Panc1 (cell line): ENCODE data around the gene GCN1. TPM values are rescaled to one million over a fixed set of nuclear protein-coding genes. Genes with fewer than 3 reads are reported as not detected.

Source experiments
- ATAC-seq: fragments of 200-7000 bp; cut with Tn5 transposase; 2 replicates; pipeline ENCODE4 v1.9.1; 2020; ENCODE audit warnings: mild to moderate bottlenecking, moderate library complexity
- BruUV-seq: library from RNA; stranded (reverse); fragments of 400-500 nt; replicated peaks from 2 replicates; lab custom pipeline; 2021; lab: Mats Ljungman, UMichigan
- CTCF ChIA-PET: fragments of 300-600 bp; sonication (Branson Sonifier 250); formaldehyde crosslinking; loops from one replicate; lab custom pipeline; 2022; ENCODE audit warnings: antibody characterized with exemption; lab: Charles Lee
- POLR2A ChIA-PET: fragments of 300-600 bp; sonication (Branson Sonifier 250); formaldehyde crosslinking; loops from one replicate; lab custom pipeline; 2022; ENCODE audit warnings: antibody characterized with exemption; lab: Charles Lee
- DNase-seq: peaks from one replicate; pipeline ENCODE4 v3.0.0-alpha.2; 2010; ENCODE audit warnings: low read depth, low spot score
- H3K27ac ChIP-seq: 2 replicates; pipeline ENCODE4 v1.5.1; 2011; ENCODE audit warnings: mild to moderate bottlenecking, low read length, inconsistent platforms
- H3K27me3 ChIP-seq: fragments of 200-500 bp; sonication (Bioruptor generic); 2 replicates; pipeline ENCODE4 v1.6.0; 2014; ENCODE audit warnings: low read length, inconsistent platforms; ENCODE audit not compliant: control insufficient read depth, insufficient read depth
- H3K36me3 ChIP-seq: fragments of 200-500 bp; sonication (Bioruptor generic); 2 replicates; pipeline ENCODE4 v1.5.1; 2014; ENCODE audit warnings: inconsistent platforms, mild to moderate bottlenecking, low read length, moderate library complexity; ENCODE audit not compliant: control insufficient read depth, insufficient read depth
- H3K4me1 ChIP-seq: 2 replicates; pipeline ENCODE4 v1.5.1; 2011; ENCODE audit warnings: inconsistent platforms, mild to moderate bottlenecking, low read length, moderate library complexity; ENCODE audit not compliant: control insufficient read depth, insufficient read depth
- H3K4me3 ChIP-seq, 2 experiments: 2 replicates each; pipeline ENCODE4 v1.5.1; 2011 to 2012; ENCODE audit warnings: low read depth in 2 of 2, low read length in 2 of 2, mild to moderate bottlenecking in 2 of 2, inconsistent platforms in 1 of 2, moderate library complexity in 1 of 2
- H3K9me3 ChIP-seq: fragments of 200-500 bp; sonication (Bioruptor generic); 2 replicates; pipeline ENCODE4 v1.5.1; 2014; ENCODE audit warnings: low read depth, mild to moderate bottlenecking, inconsistent platforms, low read length, moderate library complexity; ENCODE audit not compliant: control insufficient read depth, insufficient read depth
- CTCF ChIP-seq: fragments of 450-650 bp; IDR thresholded peaks from 2 replicates; pipeline ENCODE4 v1.5.1; 2017; ENCODE audit warnings: mild to moderate bottlenecking
- POLR2AphosphoS5 ChIP-seq: IDR thresholded peaks from 2 replicates; pipeline ENCODE4 v1.6.1; 2012; ENCODE audit warnings: mild to moderate bottlenecking, low read depth, low read length, moderate library complexity
- REST ChIP-seq, 2 experiments: IDR thresholded peaks; 2 replicates each; pipeline ENCODE4 v1.6.1; 2011 to 2012; ENCODE audit warnings: low read depth in 2 of 2, control low read depth in 1 of 2, low read length in 1 of 2, mild to moderate bottlenecking in 1 of 2, moderate library complexity in 1 of 2; ENCODE audit not compliant: insufficient read depth in 1 of 2
- SIN3A ChIP-seq: IDR thresholded peaks from 2 replicates; pipeline ENCODE4 v1.6.1; 2012; ENCODE audit warnings: low read depth, mild to moderate bottlenecking, low read length, moderate library complexity, borderline replicate concordance; ENCODE audit not compliant: insufficient read depth
- TCF7L2 ChIP-seq: IDR thresholded peaks from 2 replicates; pipeline ENCODE4 v1.6.1; 2011; ENCODE audit warnings: mild to moderate bottlenecking, low read depth, low read length, inconsistent platforms
- in situ Hi-C: cut with HindIII; loops from 2 replicates; pipeline ENCODE4 v1.10.0; 2016; ENCODE audit warnings: low sequenced_read_pairs, low pct_unique_long_range_greater_than_20kb
- intact Hi-C: fragments of 100-400 bp; cut with micrococcal nuclease; formaldehyde crosslinking; loops from one replicate; pipeline ENCODE4 v1.10.0; 2022; ENCODE audit not compliant: unreplicated experiment
- total RNA-seq: library from RNA; stranded (reverse); gene quantifications from one replicate; pipeline ENCODE4 v1.2.1, GENCODE V29; 2021; ENCODE audit not compliant: unreplicated experiment

GCN1 gene
- total RNA-seq, 1 experiment from 2014 or later, result 175 TPM

GRCh38 chr12:120110550-120111501 lies 83.7 kb downstream of the GCN1 start:
- DNase-seq (no peak), ATAC-seq (peak; percentile 68)
- no peak for TF ChIP-seq SIN3A
- TF ChIP-seq POLR2AphosphoS5, result no peak
- no peak for TF ChIP-seq REST (IDR thresholded peaks at IDR 0.05; ENCODE audit: insufficient read depth in 1 of 2, low read depth in 2 of 2, low read length in 1 of 2)
- TF ChIP-seq CTCF, result no peak
- Histone ChIP-seq H3K27ac (peak overlapping the region; percentile 18; the same call in 1 of the 2 replicates), H3K36me3 (no peaks in the 10 kb centered on the region), H3K9me3 (no peaks in the 10 kb centered on the region), H3K27me3 (no peaks in the 10 kb centered on the region), H3K4me1 (peaks cover 11% of the 10 kb centered on the region), H3K4me3 (no peak overlapping the region)
- ChIA-PET POLR2A (interaction anchor here (0.8 kb wide), 1 partner anchor 8 kb away, joined by 3 read pairs; no protein-coding TSS in a partner anchor), CTCF (no interaction called here)
- in situ Hi-C loops (no loop called here), intact Hi-C loops (no loop called here)
- no TSS peak for BruUV-seq

DNA sequence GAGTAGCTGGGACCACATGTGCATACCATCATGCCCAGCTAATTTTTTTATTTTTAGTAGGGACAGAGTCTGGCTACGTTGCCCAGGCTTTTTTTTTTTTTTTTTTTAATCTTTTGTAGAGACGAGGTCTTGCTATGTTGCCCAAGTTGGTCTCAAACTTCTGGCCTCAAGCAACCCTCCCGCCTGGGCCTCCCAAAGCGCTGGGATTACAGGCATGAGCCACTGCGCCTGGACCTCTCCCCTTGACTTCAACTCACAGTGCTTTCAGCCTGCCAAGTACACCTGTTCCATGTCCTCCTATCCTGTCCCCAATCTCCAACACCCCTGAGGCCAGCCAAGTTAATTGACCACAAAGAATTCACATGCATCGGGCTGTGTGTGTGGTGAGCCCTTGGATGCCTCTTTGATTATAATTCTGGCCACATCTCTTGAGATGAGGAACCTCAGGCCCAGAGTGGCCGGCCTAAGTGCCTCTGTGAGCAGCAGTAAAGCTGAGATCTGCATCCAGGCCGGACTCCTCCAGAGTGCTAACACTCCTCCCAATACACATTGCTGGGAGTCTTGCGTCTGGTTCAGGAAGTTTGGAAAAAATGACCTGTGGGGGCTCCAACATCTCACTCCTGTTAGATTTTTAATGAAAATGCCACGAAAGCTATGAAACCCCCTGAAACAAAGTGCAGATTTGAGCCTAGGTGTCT lies 84.8 kb downstream of the GCN1 start:
- no peak for DNase-seq
- H3K27ac ChIP-seq, result no peak overlapping the region
- H3K4me3 ChIP-seq, result no peak overlapping the region
- intact Hi-C loops (no loop called here), in situ Hi-C loops (no loop called here)
- no TSS peak for BruUV-seq
- H3K36me3 ChIP-seq, result no peaks in the 10 kb centered on the region
- peaks cover 3% of the 10 kb centered on the region; the same call in 1 of the 2 replicates for H3K4me1 ChIP-seq
- TF ChIP-seq SIN3A (no peak), TCF7L2 (no peak)
- no peaks in the 10 kb centered on the region for H3K9me3 ChIP-seq
- ChIA-PET CTCF (no interaction called here), POLR2A (no interaction called here)
- H3K27me3 ChIP-seq, result no peaks in the 10 kb centered on the region
- ATAC-seq, result no peak
